H1 (cell line): ENCODE data around the gene SAXO1. TPM values are rescaled to one million over a fixed set of nuclear protein-coding genes. Genes with fewer than 3 reads are reported as not detected.
"Not testable (repeated sequence)": the region's sequence is repeated elsewhere in the genome, so short reads cannot be mapped to it uniquely, and the experiment has no call there.

Source experiments
- CTCF ChIA-PET: fragments of 300-600 bp; sonication (Branson Sonifier 250); formaldehyde crosslinking; loops from one replicate; lab custom pipeline; 2021; ENCODE audit not compliant: partially characterized antibody; lab: Charles Lee
- POLR2A ChIA-PET: fragments of 300-600 bp; sonication (Branson Sonifier 250); formaldehyde crosslinking; loops from one replicate; lab custom pipeline; 2021; ENCODE audit warnings: inconsistent platforms; ENCODE audit not compliant: partially characterized antibody; lab: Charles Lee
- DNase-seq, 2 experiments: peaks; one replicate each; pipeline versions ENCODE4 v3.0.0 to v3.0.0-alpha.2; 2010 to 2022; ENCODE audit warnings: low spot score in 2 of 2, low read depth in 1 of 2, mixed read lengths in 1 of 2
- FAIRE-seq: peaks from 2 replicates; lab custom pipeline; 2011; peaks lifted over from hg19 to GRCh38; lab: Jason Lieb, UNC
- H2AFZ ChIP-seq: 2 replicates; pipeline ENCODE4 v1.8.1; 2012; ENCODE audit warnings: low read length, inconsistent platforms
- H2AK5ac ChIP-seq: 2 replicates; pipeline ENCODE4 v1.6.1; 2013; ENCODE audit warnings: low read depth, low read length
- H2BK120ac ChIP-seq: replicated peaks from 2 replicates; pipeline ENCODE3; 2013; ENCODE audit warnings: low read depth, low read length, inconsistent platforms
- H2BK12ac ChIP-seq: 2 replicates; pipeline ENCODE4 v1.6.1; 2013; ENCODE audit warnings: low read depth, low read length
- H2BK15ac ChIP-seq: 2 replicates; pipeline ENCODE4 v1.6.1; 2013; ENCODE audit warnings: low read length
- H2BK20ac ChIP-seq: 2 replicates; pipeline ENCODE4 v1.6.1; 2013; ENCODE audit warnings: low read length
- H2BK5ac ChIP-seq: 2 replicates; pipeline ENCODE4 v1.6.1; 2013; ENCODE audit warnings: low read depth, low read length
- H3K14ac ChIP-seq: 2 replicates; pipeline ENCODE4 v1.6.1; 2013; ENCODE audit warnings: inconsistent platforms; ENCODE audit not compliant: insufficient read length
- H3K18ac ChIP-seq: 2 replicates; pipeline ENCODE4 v1.6.1; 2013; ENCODE audit warnings: low read length; ENCODE audit errors: extremely low read depth
- H3K23ac ChIP-seq: 2 replicates; pipeline ENCODE4 v1.6.1; 2013; ENCODE audit warnings: inconsistent platforms; ENCODE audit not compliant: insufficient read length
- H3K23me2 ChIP-seq: 2 replicates; pipeline ENCODE4 v1.6.1; 2013; ENCODE audit warnings: low read depth, low read length
- H3K27ac ChIP-seq: 2 replicates; pipeline ENCODE4 v1.6.1; 2011; ENCODE audit warnings: low read depth, low read length, inconsistent platforms
- H3K27me3 ChIP-seq, 4 experiments: replicated peaks in 1 of 4; 1 replicate in 1 of 4; 2 replicates in 3 of 4; pipeline versions ENCODE4 v1.6.1 to v1.8.1; 2011 to 2013; ENCODE audit warnings: low read length in 3 of 4, mild to moderate bottlenecking in 3 of 4, inconsistent platforms in 2 of 4, mixed read lengths in 2 of 4, moderate library complexity in 1 of 4; ENCODE audit not compliant: control insufficient read depth in 3 of 4, insufficient read depth in 3 of 4; ENCODE audit errors: extremely low read depth in 1 of 4
- H3K36me3 ChIP-seq, 4 experiments: 2 replicates each; pipeline versions ENCODE4 v1.6.1 to v1.8.1; 2011 to 2013; ENCODE audit warnings: mild to moderate bottlenecking in 4 of 4, low read length in 3 of 4, moderate library complexity in 2 of 4, control low read depth in 1 of 4, inconsistent platforms in 1 of 4; ENCODE audit not compliant: insufficient read depth in 4 of 4, control insufficient read depth in 2 of 4
- H3K4ac ChIP-seq: replicated peaks from 2 replicates; pipeline ENCODE3; 2013; ENCODE audit warnings: low read length, low read depth, mixed read lengths, inconsistent platforms; ENCODE audit not compliant: insufficient read length
- H3K4me1 ChIP-seq, 4 experiments: replicated peaks in 1 of 4; 1 replicate in 1 of 4; 2 replicates in 3 of 4; pipeline versions ENCODE4 v1.6.1 to v1.8.1; 2011 to 2013; ENCODE audit warnings: low read length in 3 of 4, inconsistent platforms in 2 of 4, mixed read lengths in 1 of 4; ENCODE audit not compliant: insufficient read depth in 4 of 4, control insufficient read depth in 3 of 4
- H3K4me2 ChIP-seq, 2 experiments: 2 replicates each; pipeline versions ENCODE4 v1.6.1 to v1.8.1; 2011 to 2013; ENCODE audit warnings: low read depth in 2 of 2, low read length in 2 of 2, control low read depth in 1 of 2, inconsistent platforms in 1 of 2, mild to moderate bottlenecking in 1 of 2; ENCODE audit not compliant: insufficient read depth in 1 of 2
- H3K4me3 ChIP-seq, 4 experiments: fragments of 200-600, 300-600 bp in 1 of 4; sonication (generic), shearing (Covaris generic), sonication (Bioruptor Twin) in 1 of 4; 2 replicates each; pipeline versions ENCODE4 v1.5.1 to v1.8.1; 2011 to 2016; ENCODE audit warnings: low read length in 4 of 4, low read depth in 3 of 4, control low read depth in 2 of 4, inconsistent platforms in 2 of 4, mild to moderate bottlenecking in 2 of 4, mixed read lengths in 1 of 4, moderate library complexity in 1 of 4; ENCODE audit not compliant: insufficient read depth in 2 of 4; ENCODE audit errors: extremely low read depth in 1 of 4
- H3K56ac ChIP-seq: replicated peaks from 2 replicates; pipeline ENCODE3; 2013; ENCODE audit warnings: low read depth, mild to moderate bottlenecking, mixed read lengths, low read length, inconsistent platforms; ENCODE audit not compliant: insufficient read length
- H3K79me1 ChIP-seq: 2 replicates; pipeline ENCODE4 v1.6.1; 2013; ENCODE audit warnings: low read depth, low read length, control low read depth
- H3K79me2 ChIP-seq, 2 experiments: 2 replicates each; pipeline versions ENCODE4 v1.6.1 to v1.8.1; 2012 to 2013; ENCODE audit warnings: low read length in 2 of 2, mild to moderate bottlenecking in 2 of 2, inconsistent platforms in 1 of 2; ENCODE audit not compliant: insufficient read depth in 2 of 2, control insufficient read depth in 1 of 2
- H3K9ac ChIP-seq, 4 experiments: replicated peaks in 1 of 4; 1 replicate in 1 of 4; 2 replicates in 3 of 4; pipeline versions ENCODE4 v1.6.1 to v1.8.1; 2011 to 2013; ENCODE audit warnings: low read depth in 3 of 4, low read length in 3 of 4, control low read depth in 2 of 4, mild to moderate bottlenecking in 2 of 4, moderate library complexity in 2 of 4, inconsistent platforms in 1 of 4; ENCODE audit errors: extremely low read depth in 1 of 4
- H3K9me3 ChIP-seq, 2 experiments: 2 replicates each; pipeline versions ENCODE4 v1.6.1 to v1.8.1; 2012 to 2013; ENCODE audit warnings: mild to moderate bottlenecking in 2 of 2, moderate library complexity in 2 of 2, control low read depth in 1 of 2, inconsistent platforms in 1 of 2, low read depth in 1 of 2, low read length in 1 of 2, mixed read lengths in 1 of 2; ENCODE audit not compliant: insufficient read depth in 2 of 2
- H4K20me1 ChIP-seq, 2 experiments: replicated peaks in 1 of 2; 2 replicates each; pipeline versions ENCODE3 to v1.8.1; 2011 to 2013; ENCODE audit warnings: inconsistent platforms in 2 of 2, low read length in 2 of 2, mild to moderate bottlenecking in 1 of 2; ENCODE audit not compliant: insufficient read depth in 2 of 2, control insufficient read depth in 1 of 2
- H4K5ac ChIP-seq: 2 replicates; pipeline ENCODE4 v1.6.1; 2013; ENCODE audit warnings: low read length, low read depth, mixed read lengths, inconsistent platforms; ENCODE audit not compliant: insufficient read length
- H4K8ac ChIP-seq: 2 replicates; pipeline ENCODE4 v1.8.0; 2013; ENCODE audit warnings: mild to moderate bottlenecking, moderate library complexity, low read length, inconsistent platforms; ENCODE audit not compliant: insufficient read depth; ENCODE audit errors: extremely low read depth
- H4K91ac ChIP-seq: replicated peaks from 2 replicates; pipeline ENCODE3; 2013; ENCODE audit warnings: low read length, mixed read lengths, inconsistent platforms; ENCODE audit not compliant: insufficient read length
- WGBS, 2 experiments: shearing (Covaris generic) in 1 of 2; methylation state at CpG; one replicate each; pipeline versions ENCODE4 v1.1.6 to v1.1.7; 2013 to 2015; ENCODE audit warnings: low lambda C conversion rate in 2 of 2, mixed read lengths in 2 of 2, inconsistent platforms in 1 of 2, low coverage in 1 of 2, missing lambda C conversion rate in 1 of 2; ENCODE audit not compliant: insufficient replicate concordance in 2 of 2, insufficient coverage in 1 of 2, insufficient read length in 1 of 2; ENCODE audit errors: extremely low coverage in 1 of 2, missing lambda C conversion rate in 1 of 2; 5-methylcytosine and 5-hydroxymethylcytosine counted together
- polyA plus RNA-seq, 7 experiments: library from polyadenylated mRNA; depleted of rRNA in 3 of 7; stranded (reverse) in 5 of 7; unstranded in 2 of 7; fragments of >200 nt in 5 of 7; fragments of 200-250 nt in 2 of 7; gene quantifications; 1 replicate in 5 of 7; 2 replicates in 1 of 7; 4 replicates in 1 of 7; pipeline versions ENCODE4 v1.2.1 to v1.2.3, GENCODE V29; 2011 to 2013; ENCODE audit warnings: missing spikeins in 2 of 7, mixed read lengths in 2 of 7
- total RNA-seq: library from RNA; stranded (reverse); fragmentation: NEBNext Ultra II Directional; extraction: Animal tissue kit (Norgen Biotek cat#: 25700); gene quantifications from 2 replicates; pipeline ENCODE4 v1.2.1, GENCODE V29; 2021

Gene SAXO1
- total and polyA plus RNA-seq, 2 of the 8 experiments (the other 6 are each of a cell fraction or from before 2014, with no cell fraction given), result 0.11 to 0.20 TPM

- H3K56ac ChIP-seq, H3K14ac ChIP-seq, H2BK15ac ChIP-seq, H2BK120ac ChIP-seq, H2AFZ ChIP-seq, H3K9me3 ChIP-seq, H3K27me3 ChIP-seq, H4K5ac ChIP-seq, H3K79me1 ChIP-seq, H3K4me3 ChIP-seq, POLR2A ChIA-PET, H3K23me2 ChIP-seq, H2BK20ac ChIP-seq, H2BK12ac ChIP-seq, H3K27ac ChIP-seq, H3K4me2 ChIP-seq, H2AK5ac ChIP-seq, H3K4ac ChIP-seq, H4K91ac ChIP-seq, H3K18ac ChIP-seq, H3K4me1 ChIP-seq, H3K9ac ChIP-seq, H3K36me3 ChIP-seq, H2BK5ac ChIP-seq, DNase-seq, H3K79me2 ChIP-seq, H3K23ac ChIP-seq, H4K8ac ChIP-seq, FAIRE-seq, H4K20me1 ChIP-seq: not testable (repeated sequence)
- 85% methylated on average over 13 of the region's 13 CpGs; no CpG with 5 or more reads in 1 of the 2 experiments for WGBS, 2 experiments
- CTCF ChIA-PET, result interaction anchor here (0.6 kb wide), 1 partner anchor 16 kb away, joined by 3 read pairs; no protein-coding TSS in a partner anchor
Observed at GRCh38 chr9:18930611-18931010, 102.4 kb downstream of the SAXO1 start.
